CD8-positive, alpha-beta memory T cell (primary cell): Measurements from ENCODE around the gene DACT1. TPM values are rescaled to one million over a fixed set of nuclear protein-coding genes. Genes with fewer than 3 reads are reported as not detected.
A peak's percentile ranks its signal among the peaks of the same experiment; 100 is the strongest.
"Not testable (repeated sequence)": the region's sequence is repeated elsewhere in the genome, so short reads cannot be mapped to it uniquely, and the experiment has no call there.

Experiments used
- CTCF ChIA-PET: fragments of 350-600 bp; sonication (Branson Sonifier 250); formaldehyde crosslinking; loops from one replicate; lab custom pipeline; 2021; ENCODE audit warnings: antibody characterized with exemption; lab: Charles Lee
- POLR2A ChIA-PET: fragments of 350-600 bp; sonication (Branson Sonifier 250); formaldehyde crosslinking; loops from one replicate; lab custom pipeline; 2021; ENCODE audit warnings: antibody characterized with exemption; lab: Charles Lee
- DNase-seq, 5 donors: peaks; one replicate each; pipeline versions ENCODE4 v3.0.0 to v3.0.0-alpha.2; 2020 to 2022; ENCODE audit warnings: mixed read lengths in 1 of 5
- H3K27ac ChIP-seq: one replicate; pipeline ENCODE4 v1.7.0; 2013; ENCODE audit warnings: low read depth, mild to moderate bottlenecking, low read length, moderate library complexity
- H3K27me3 ChIP-seq: 2 replicates; pipeline ENCODE4 v1.7.0; 2013; ENCODE audit warnings: low read length, mild to moderate bottlenecking; ENCODE audit not compliant: insufficient read depth, poor library complexity, severe bottlenecking
- H3K36me3 ChIP-seq: 2 replicates; pipeline ENCODE4 v1.7.0; 2013; ENCODE audit warnings: mild to moderate bottlenecking, low read length, moderate library complexity; ENCODE audit not compliant: insufficient read depth
- H3K4me1 ChIP-seq: 2 replicates; pipeline ENCODE4 v1.7.0; 2013; ENCODE audit warnings: mild to moderate bottlenecking, low read length, moderate library complexity; ENCODE audit not compliant: insufficient read depth
- H3K4me3 ChIP-seq: 2 replicates; pipeline ENCODE4 v1.7.0; 2013; ENCODE audit warnings: mild to moderate bottlenecking, low read length
- H3K9me3 ChIP-seq: 2 replicates; pipeline ENCODE4 v1.7.0; 2013; ENCODE audit warnings: mild to moderate bottlenecking, low read length
- H3K27ac Mint-ChIP-seq, 8 donors: one replicate each; pipeline ENCODE4 v1.8.0; 2020 to 2021; ENCODE audit warnings: mixed read lengths in 8 of 8, mild to moderate bottlenecking in 6 of 8, inconsistent platforms in 3 of 8, moderate library complexity in 3 of 8
- H3K27me3 Mint-ChIP-seq, 2 donors: one replicate each; pipeline ENCODE4 v1.8.0; 2020 to 2021; ENCODE audit warnings: mixed read lengths in 2 of 2, mild to moderate bottlenecking in 1 of 2, moderate library complexity in 1 of 2
- H3K36me3 Mint-ChIP-seq, 3 donors: one replicate each; pipeline ENCODE4 v1.8.0; 2020 to 2021; ENCODE audit warnings: mixed read lengths in 3 of 3, inconsistent platforms in 1 of 3, mild to moderate bottlenecking in 1 of 3
- H3K4me1 Mint-ChIP-seq, 3 donors: one replicate each; pipeline ENCODE4 v1.8.0; 2020 to 2021; ENCODE audit warnings: mixed read lengths in 3 of 3, inconsistent platforms in 1 of 3, mild to moderate bottlenecking in 1 of 3
- H3K4me3 Mint-ChIP-seq, 7 donors: one replicate each; pipeline ENCODE4 v1.8.0; 2020 to 2021; ENCODE audit warnings: mixed read lengths in 7 of 7, mild to moderate bottlenecking in 6 of 7, moderate library complexity in 4 of 7, inconsistent platforms in 2 of 7
- H3K9me3 Mint-ChIP-seq, 5 donors: one replicate each; pipeline ENCODE4 v1.8.0; 2020 to 2022; ENCODE audit warnings: mixed read lengths in 5 of 5, mild to moderate bottlenecking in 3 of 5, moderate library complexity in 2 of 5, inconsistent platforms in 1 of 5
- polyA plus RNA-seq: library from polyadenylated mRNA; unstranded; fragments of 300-500 nt; fragmentation: Illumina TruSeq; gene quantifications from one replicate; pipeline ENCODE4 v1.2.3, GENCODE V29; 2021
- total RNA-seq, 2 experiments: library from RNA; stranded (reverse); gene quantifications; one replicate each; pipeline ENCODE4 v1.2.3, GENCODE V29; 2021

The DACT1 gene, protein sequence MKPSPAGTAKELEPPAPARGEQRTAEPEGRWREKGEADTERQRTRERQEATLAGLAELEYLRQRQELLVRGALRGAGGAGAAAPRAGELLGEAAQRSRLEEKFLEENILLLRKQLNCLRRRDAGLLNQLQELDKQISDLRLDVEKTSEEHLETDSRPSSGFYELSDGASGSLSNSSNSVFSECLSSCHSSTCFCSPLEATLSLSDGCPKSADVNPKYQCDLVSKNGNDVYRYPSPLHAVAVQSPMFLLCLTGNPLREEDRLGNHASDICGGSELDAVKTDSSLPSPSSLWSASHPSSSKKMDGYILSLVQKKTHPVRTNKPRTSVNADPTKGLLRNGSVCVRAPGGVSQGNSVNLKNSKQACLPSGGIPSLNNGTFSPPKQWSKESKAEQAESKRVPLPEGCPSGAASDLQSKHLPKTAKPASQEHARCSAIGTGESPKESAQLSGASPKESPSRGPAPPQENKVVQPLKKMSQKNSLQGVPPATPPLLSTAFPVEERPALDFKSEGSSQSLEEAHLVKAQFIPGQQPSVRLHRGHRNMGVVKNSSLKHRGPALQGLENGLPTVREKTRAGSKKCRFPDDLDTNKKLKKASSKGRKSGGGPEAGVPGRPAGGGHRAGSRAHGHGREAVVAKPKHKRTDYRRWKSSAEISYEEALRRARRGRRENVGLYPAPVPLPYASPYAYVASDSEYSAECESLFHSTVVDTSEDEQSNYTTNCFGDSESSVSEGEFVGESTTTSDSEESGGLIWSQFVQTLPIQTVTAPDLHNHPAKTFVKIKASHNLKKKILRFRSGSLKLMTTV
- total RNA-seq = under 1 TPM; 0.15 to 0.42 TPM
- 0.12 TPM for polyA plus RNA-seq

DNA sequence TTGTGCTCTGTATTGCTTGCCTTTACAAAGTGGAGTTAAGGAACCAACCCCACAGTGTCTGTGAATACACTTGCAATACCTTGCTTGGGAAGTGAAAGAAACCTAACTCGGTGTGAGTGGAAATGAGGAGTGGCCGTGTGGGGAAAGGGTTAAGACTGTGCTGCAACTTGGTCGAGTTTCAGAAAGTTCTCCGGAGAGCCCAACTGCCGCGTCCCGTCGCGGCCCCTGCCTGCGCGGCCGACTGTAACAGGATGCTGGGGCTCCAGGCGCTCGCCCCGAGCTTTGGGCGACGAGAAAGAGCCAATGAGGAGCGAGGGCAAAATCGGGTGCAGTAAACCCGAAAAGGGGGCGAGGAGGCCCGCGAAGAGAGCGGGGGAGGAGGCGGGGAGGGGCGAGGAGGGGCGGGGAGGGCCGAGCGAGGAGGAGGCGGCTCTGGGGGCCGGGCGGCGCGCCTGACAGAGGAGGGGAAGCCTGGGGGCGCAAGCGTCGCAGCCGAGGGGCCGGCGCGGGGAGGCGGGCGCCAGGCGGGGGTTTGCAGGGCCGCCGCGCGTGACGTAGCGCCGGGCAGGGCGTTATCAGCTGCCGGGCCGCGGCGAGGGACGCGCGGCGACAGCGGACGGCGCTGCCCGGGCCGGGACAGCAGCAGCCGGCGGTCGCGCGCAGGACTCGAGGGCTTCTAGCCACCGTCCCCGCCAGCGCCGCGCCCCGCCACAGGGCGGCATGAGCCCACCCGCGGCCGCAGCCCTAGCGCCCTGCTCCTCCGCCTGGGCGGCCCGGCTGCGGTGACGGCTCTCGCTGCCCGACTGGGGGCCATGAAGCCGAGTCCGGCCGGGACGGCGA, at the start of gene DACT1:
Gene DACT1 (plus strand): TSS at position 572 of the 840 bp plus-strand sequence. CDS start 241 bp downstream, at position 813.
- no peak within 1 kb of the TSS for H3K27ac ChIP-seq
- H3K36me3 Mint-ChIP-seq = no peaks in the 10 kb centered on the region
- no peaks in the 10 kb centered on the region for H3K36me3 ChIP-seq
- H3K27me3 Mint-ChIP-seq = peaks cover 35 to 69% of the 10 kb centered on the region in 2 donors
- peak within 1 kb of the TSS; percentile 66 for H3K4me3 ChIP-seq
- H3K4me1 Mint-ChIP-seq = peaks cover 10 to 17% (median 17%) of the 10 kb centered on the region in 3 donors
- DNase-seq = peak in 2 of 5 donors; percentile 9 to 52
- no peaks in the 10 kb centered on the region for H3K9me3 ChIP-seq
- ChIA-PET POLR2A (no interaction called here), CTCF (no interaction called here)
- H3K4me3 Mint-ChIP-seq = peak within 1 kb of the TSS; percentile 68 to 91 (median 83)
- H3K4me1 ChIP-seq = peaks cover 15% of the 10 kb centered on the region
- no peaks in the 10 kb centered on the region for H3K27me3 ChIP-seq
- H3K27ac Mint-ChIP-seq = peak within 1 kb of the TSS in 1 of 8 donors; percentile 44
- H3K9me3 Mint-ChIP-seq = no peaks in the 10 kb centered on the region

DNA sequence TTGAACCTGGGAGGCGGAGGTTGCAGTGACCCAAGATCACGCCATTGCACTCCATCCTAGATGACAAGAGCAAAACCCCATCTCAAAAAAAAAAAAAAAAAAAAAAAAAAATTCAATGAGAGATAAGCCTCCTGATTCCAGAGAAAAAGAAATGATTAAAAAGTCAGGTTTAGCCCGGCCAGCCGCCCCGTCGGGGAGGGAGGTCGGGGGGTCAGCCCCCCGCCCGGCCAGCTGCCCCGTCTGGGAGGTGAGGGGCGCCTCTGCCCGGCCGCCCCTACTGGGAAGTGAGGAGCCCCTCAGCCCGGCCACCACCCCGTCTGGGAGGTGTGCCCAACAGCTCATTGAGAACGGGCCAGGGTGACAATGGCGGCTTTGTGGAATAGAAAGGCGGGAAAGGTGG, 49.4 kb upstream of the DACT1 start:
- H3K27ac Mint-ChIP-seq, H3K4me3 ChIP-seq, H3K27ac ChIP-seq, H3K27me3 ChIP-seq, CTCF ChIA-PET, DNase-seq, H3K4me3 Mint-ChIP-seq, POLR2A ChIA-PET, H3K9me3 ChIP-seq, H3K4me1 Mint-ChIP-seq, H3K36me3 ChIP-seq, H3K4me1 ChIP-seq, H3K36me3 Mint-ChIP-seq: not testable (repeated sequence)
- Mint-ChIP-seq H3K9me3 (peaks cover 0 to 17% (median 3%) of the 10 kb centered on the region in 5 donors), H3K27me3 (peaks cover 3 to 37% of the 10 kb centered on the region in 2 donors)

DNA sequence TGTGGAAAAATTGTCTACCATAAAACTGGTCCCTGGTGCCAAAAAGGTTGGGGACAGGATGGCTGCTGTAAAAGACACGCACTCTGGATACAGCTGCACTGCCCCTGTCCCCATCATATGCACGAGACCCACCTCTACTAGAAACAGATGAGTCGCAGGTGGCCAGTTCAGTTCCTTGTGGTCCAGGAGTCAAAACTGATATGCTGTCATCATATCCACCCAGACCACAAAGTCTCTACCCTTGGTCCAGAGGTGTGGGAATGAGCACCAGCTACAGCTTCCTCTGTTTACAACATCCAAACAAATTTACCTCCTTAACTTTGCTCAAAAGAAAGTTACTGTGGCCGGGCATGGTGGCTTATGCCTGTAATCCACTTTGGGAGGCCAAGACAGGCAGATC, 43.8 kb upstream of the DACT1 start:
- H3K27ac ChIP-seq = no peak overlapping the region
- Mint-ChIP-seq H3K4me3 (no peak overlapping the region), H3K9me3 (peaks cover 0 to 5% (median 3%) of the 10 kb centered on the region in 5 donors), H3K4me1 (peaks cover 9 to 15% (median 12%) of the 10 kb centered on the region in 3 donors), H3K27ac (no peak overlapping the region), H3K36me3 (no peaks in the 10 kb centered on the region), H3K27me3 (peaks cover 6 to 19% of the 10 kb centered on the region in 2 donors)
- ChIA-PET CTCF (no interaction called here), POLR2A (no interaction called here)
- H3K4me3 ChIP-seq = no peak overlapping the region
- peaks cover 26% of the 10 kb centered on the region for H3K4me1 ChIP-seq
- no peaks in the 10 kb centered on the region for H3K36me3 ChIP-seq
- no peaks in the 10 kb centered on the region for H3K27me3 ChIP-seq
- DNase-seq = no peak
- H3K9me3 ChIP-seq = no peaks in the 10 kb centered on the region

DNA sequence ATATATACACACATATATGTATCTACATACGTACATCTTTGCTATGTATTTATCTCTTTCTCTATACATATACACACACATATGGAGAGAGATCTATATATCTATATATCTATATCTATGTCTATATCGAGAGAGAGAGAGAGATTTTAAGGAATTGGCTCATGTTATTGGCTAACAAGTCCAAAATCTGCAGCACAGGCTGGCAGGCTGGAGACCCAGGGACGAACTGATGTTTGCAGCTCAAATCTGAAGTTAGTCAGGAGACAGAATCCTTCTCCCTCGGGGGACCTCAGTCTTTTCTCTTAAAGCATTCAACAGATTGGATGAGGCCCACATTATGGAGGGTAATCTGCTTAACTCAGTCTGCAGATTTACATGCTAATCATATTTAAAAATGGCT, 40.7 kb upstream of the DACT1 start:
- no peak for DNase-seq
- H3K4me3 Mint-ChIP-seq = no peak overlapping the region
- no peak overlapping the region for H3K27ac ChIP-seq
- H3K27me3 Mint-ChIP-seq = peaks cover 2 to 3% of the 10 kb centered on the region in 2 donors
- ChIA-PET CTCF (no interaction called here), POLR2A (no interaction called here)
- H3K4me1 Mint-ChIP-seq = peaks cover 10 to 19% (median 13%) of the 10 kb centered on the region in 3 donors
- no peak overlapping the region for H3K27ac Mint-ChIP-seq
- H3K36me3 Mint-ChIP-seq = no peaks in the 10 kb centered on the region
- H3K4me1 ChIP-seq = peaks cover 38% of the 10 kb centered on the region
- no peak overlapping the region for H3K4me3 ChIP-seq
- H3K27me3 ChIP-seq = no peaks in the 10 kb centered on the region
- H3K36me3 ChIP-seq = no peaks in the 10 kb centered on the region
- H3K9me3 ChIP-seq = no peaks in the 10 kb centered on the region
- no peaks in the 10 kb centered on the region for H3K9me3 Mint-ChIP-seq

DNA sequence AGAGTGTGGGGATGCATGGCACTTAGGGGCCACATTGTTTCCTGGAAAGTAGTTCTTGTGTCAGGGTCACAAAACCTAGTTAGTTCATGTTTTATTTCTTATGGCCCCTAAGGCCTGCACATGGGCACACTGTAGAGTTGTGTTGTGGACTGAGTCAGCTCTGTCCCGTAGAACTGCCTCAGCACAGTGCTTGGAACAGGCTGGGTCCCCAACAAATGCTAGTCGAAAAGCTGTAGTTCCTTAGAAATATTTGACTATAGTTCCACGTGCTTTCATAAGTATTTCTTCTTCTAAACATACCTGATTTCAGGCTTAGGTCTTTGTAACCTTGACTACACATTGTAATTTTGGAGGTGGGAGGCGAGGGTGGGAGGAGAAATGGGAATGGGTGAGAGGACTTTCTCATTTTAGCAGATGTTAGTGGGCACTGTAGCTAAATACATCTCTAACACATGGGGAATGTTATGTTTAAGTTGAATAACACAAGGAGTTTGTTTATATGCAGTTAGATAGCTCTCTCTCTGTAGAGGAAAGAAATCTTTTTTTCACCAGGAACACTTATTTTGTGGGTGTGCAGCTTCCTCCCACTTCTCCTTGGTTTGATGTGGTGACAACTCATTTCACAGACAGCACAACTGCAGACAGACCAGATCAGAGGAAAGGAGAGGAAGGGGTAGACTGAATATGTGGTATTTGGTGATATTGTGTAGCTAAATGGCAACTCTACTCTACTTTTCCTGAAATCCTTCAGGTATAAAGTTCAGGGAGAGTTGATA, 39.5 kb upstream of the DACT1 start:
- Histone ChIP-seq H3K4me3 (no peak overlapping the region), H3K27me3 (no peaks in the 10 kb centered on the region), H3K27ac (no peak overlapping the region), H3K9me3 (no peaks in the 10 kb centered on the region), H3K4me1 (peaks cover 38% of the 10 kb centered on the region), H3K36me3 (no peaks in the 10 kb centered on the region)
- peaks cover 10 to 19% (median 13%) of the 10 kb centered on the region in 3 donors for H3K4me1 Mint-ChIP-seq
- no peaks in the 10 kb centered on the region for H3K36me3 Mint-ChIP-seq
- DNase-seq = peak in 1 of 5 donors; percentile 62
- ChIA-PET CTCF (no interaction called here), POLR2A (no interaction called here)
- peaks cover under 1 to 8% of the 10 kb centered on the region in 2 donors for H3K27me3 Mint-ChIP-seq
- no peak overlapping the region for H3K27ac Mint-ChIP-seq
- H3K9me3 Mint-ChIP-seq = no peaks in the 10 kb centered on the region
- peak overlapping the region in 1 of 7 donors; percentile 19 for H3K4me3 Mint-ChIP-seq

DNA sequence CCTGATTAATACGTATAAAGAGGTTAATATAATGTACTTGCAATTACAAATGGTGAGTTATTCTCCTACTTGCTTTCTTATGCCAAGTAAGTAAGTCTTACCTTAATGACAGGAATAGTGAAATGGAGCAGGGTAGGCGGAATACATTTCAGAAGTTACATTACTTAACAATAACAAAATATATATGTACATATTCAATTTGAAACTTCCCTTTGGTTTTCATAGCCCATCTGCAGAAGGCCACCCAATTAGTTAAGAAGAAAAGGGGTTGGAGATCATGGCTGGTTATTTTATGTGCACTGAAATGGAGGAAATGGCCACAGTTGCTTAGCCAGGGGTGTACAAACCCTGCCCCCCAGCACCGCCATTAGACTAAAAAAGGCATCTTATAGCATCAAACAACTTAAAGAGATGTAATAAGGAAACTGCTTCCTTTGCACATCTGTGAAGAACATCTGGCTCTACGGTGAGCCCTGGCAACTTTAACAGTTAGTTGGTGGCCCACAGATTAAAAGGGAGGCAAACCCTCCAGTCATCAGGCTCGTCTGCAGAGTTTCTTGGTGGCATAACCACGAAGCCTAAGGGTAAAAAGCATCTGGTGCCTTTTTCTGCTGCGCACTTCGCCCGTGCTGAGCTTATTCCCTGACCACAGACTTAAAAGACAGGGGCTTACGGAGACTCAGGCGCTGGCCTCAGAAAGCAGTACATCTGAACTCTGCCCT, 38.8 kb upstream of the DACT1 start:
- H3K9me3 ChIP-seq = no peaks in the 10 kb centered on the region
- H3K27ac ChIP-seq = no peak overlapping the region
- peaks cover 38% of the 10 kb centered on the region for H3K4me1 ChIP-seq
- DNase-seq = no peak
- no peaks in the 10 kb centered on the region for H3K27me3 ChIP-seq
- no peaks in the 10 kb centered on the region for H3K36me3 ChIP-seq
- H3K4me1 Mint-ChIP-seq = peaks cover 10 to 19% (median 13%) of the 10 kb centered on the region in 3 donors
- H3K9me3 Mint-ChIP-seq = no peaks in the 10 kb centered on the region
- H3K27ac Mint-ChIP-seq = no peak overlapping the region
- ChIA-PET POLR2A (no interaction called here), CTCF (no interaction called here)
- H3K27me3 Mint-ChIP-seq = peaks cover 0 to 8% of the 10 kb centered on the region in 2 donors
- peak overlapping the region in 1 of 7 donors; percentile 23 for H3K4me3 Mint-ChIP-seq
- H3K36me3 Mint-ChIP-seq = no peaks in the 10 kb centered on the region
- no peak overlapping the region for H3K4me3 ChIP-seq

DNA sequence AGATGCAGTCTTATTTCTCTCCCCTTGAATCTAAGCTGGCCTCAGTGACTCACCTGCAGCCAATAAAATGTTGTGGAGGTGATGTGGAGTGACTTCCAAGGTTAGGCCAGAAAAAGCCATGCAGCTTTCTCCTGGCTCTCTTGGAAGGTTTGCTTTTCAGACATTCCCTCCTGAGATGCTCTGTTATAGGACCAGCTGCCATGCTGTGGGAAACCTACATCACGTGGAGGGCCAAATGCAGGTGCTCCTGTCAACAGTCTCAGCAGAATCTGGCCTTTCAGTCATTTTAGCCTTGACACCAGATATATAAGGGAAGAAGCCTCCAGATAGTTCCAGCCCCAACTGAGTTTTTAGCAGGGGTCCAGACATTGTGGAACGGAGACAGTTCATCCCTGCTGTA, 38.1 kb upstream of the DACT1 start:
- Mint-ChIP-seq H3K4me3 (no peak overlapping the region), H3K36me3 (no peaks in the 10 kb centered on the region), H3K9me3 (no peaks in the 10 kb centered on the region), H3K27me3 (peaks cover 0 to 8% of the 10 kb centered on the region in 2 donors), H3K4me1 (peaks cover 10 to 19% (median 13%) of the 10 kb centered on the region in 3 donors), H3K27ac (no peak overlapping the region)
- no peak for DNase-seq
- no peak overlapping the region for H3K27ac ChIP-seq
- no peaks in the 10 kb centered on the region for H3K9me3 ChIP-seq
- no peaks in the 10 kb centered on the region for H3K27me3 ChIP-seq
- H3K4me1 ChIP-seq = peaks cover 38% of the 10 kb centered on the region
- no peak overlapping the region for H3K4me3 ChIP-seq
- no peaks in the 10 kb centered on the region for H3K36me3 ChIP-seq
- ChIA-PET CTCF (no interaction called here), POLR2A (no interaction called here)
